Neural progenitor cell (in vitro differentiated cells): ENCODE measurements around the gene THNSL1.

Experiments
- EZH2 ChIP-seq: fragments of 200-600 bp; sonication (generic); IDR thresholded peaks from 2 replicates; pipeline ENCODE4 v1.6.1; 2017; ENCODE audit warnings: antibody characterized with exemption, mild to moderate bottlenecking, moderate library complexity
- TF ChIP-seq, protein P1 (sequence below): fragments of 200-600 bp; sonication (generic); IDR thresholded peaks from 2 replicates; pipeline ENCODE4 v1.5.1; 2017; ENCODE audit warnings: antibody characterized with exemption, mild to moderate bottlenecking

GRCh38 chr10:24983946-24984345, 32.5 kb upstream of the THNSL1 start:
- TF ChIP-seq, protein P1, sequence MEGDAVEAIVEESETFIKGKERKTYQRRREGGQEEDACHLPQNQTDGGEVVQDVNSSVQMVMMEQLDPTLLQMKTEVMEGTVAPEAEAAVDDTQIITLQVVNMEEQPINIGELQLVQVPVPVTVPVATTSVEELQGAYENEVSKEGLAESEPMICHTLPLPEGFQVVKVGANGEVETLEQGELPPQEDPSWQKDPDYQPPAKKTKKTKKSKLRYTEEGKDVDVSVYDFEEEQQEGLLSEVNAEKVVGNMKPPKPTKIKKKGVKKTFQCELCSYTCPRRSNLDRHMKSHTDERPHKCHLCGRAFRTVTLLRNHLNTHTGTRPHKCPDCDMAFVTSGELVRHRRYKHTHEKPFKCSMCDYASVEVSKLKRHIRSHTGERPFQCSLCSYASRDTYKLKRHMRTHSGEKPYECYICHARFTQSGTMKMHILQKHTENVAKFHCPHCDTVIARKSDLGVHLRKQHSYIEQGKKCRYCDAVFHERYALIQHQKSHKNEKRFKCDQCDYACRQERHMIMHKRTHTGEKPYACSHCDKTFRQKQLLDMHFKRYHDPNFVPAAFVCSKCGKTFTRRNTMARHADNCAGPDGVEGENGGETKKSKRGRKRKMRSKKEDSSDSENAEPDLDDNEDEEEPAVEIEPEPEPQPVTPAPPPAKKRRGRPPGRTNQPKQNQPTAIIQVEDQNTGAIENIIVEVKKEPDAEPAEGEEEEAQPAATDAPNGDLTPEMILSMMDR = no peak
- no peak for TF ChIP-seq EZH2
